ENCODE measurements around the gene GPSM3. TPM values are rescaled to one million over a fixed set of nuclear protein-coding genes. Genes with fewer than 3 reads are reported as not detected.

GPSM3 gene
- total and polyA plus RNA-seq, 2 of the 13 experiments (the other 11 are each of a cell fraction or from before 2014, with no cell fraction given): 0.18 to 6.2 TPM

DNA sequence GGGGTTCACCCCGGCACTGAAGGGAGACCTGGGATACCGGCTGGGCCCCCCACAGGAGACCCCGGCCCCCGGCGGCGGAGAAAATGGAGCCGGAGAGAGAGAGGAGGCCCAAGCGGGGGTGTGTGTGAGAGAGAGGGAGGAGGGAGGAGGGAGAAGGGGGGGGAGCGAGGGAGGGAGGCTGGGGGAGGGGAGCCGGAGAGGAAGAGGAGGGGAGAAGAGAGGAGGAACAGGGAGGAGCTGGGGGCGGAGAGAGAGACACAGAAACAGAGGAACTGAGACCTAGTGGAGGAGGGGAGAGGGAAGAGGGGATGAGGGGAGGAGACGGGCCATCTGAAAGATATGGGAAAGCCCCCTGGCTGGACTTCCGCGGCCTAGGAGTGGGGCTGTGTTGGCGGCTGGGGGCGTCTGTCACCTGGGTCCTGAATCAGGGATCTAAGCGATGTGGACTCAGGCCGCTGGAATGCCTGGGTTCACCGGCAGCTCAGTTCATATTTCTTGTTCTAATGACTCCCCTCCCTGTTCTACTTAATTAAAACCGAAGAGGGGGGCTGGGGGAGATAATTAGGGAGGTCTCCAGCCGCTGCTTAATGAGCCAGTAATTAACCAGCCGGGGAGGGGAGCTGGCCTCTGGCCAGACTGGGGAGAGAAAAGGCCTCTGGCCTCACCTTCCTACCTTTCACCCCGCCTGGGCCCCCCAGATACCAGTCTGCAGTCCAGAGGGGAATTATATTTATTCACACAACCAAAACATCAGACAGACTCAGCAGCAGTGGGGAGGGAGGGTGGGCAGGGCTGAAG is 2.2 kb downstream of the GPSM3 start, which contains the start of gene PBX2 (continued):
- TF ChIP-seq SIN3B (IDR thresholded peaks at IDR 0.05; ENCODE audit: low read length) (no peak), ERF (CRISPR knock-in tag; IDR thresholded peaks at IDR 0.05) (peak; percentile 36; the same call in 1 of the 2 replicates), KLF9 (CRISPR knock-in tag; IDR thresholded peaks at IDR 0.05; ENCODE audit: low read depth) (0 out of 2 replicates have a peak, but pooled peaks have one; percentile 43), MATR3 (CRISPR knock-in tag; IDR thresholded peaks at IDR 0.05) (no peak), ZNF720 (CRISPR knock-in tag; IDR thresholded peaks at IDR 0.05) (no peak), ZNF614 (CRISPR knock-in tag; IDR thresholded peaks at IDR 0.05; ENCODE audit: borderline replicate concordance) (no peak; the same call in 1 of the 2 replicates), ZFX (CRISPR knock-in tag; IDR thresholded peaks at IDR 0.05; ENCODE audit: low read depth) (peak; percentile 93), ZNF331 (CRISPR knock-in tag; IDR thresholded peaks at IDR 0.05) (no peak), MLLT10 (CRISPR knock-in tag; IDR thresholded peaks at IDR 0.05) (no peak), ZSCAN9 (CRISPR knock-in tag; IDR thresholded peaks at IDR 0.05; ENCODE audit: borderline replicate concordance) (no peak), ATF7 (IDR thresholded peaks at IDR 0.05) (no peak), ATF7 (CRISPR knock-in tag; IDR thresholded peaks at IDR 0.05) (0 out of 2 replicates have a peak, but pooled peaks have one; percentile 18), ZNF335 (CRISPR knock-in tag; IDR thresholded peaks at IDR 0.05) (no peak), ZNF282 (IDR thresholded peaks at IDR 0.05; ENCODE audit: partially characterized antibody) (no peak), MTA1 (CRISPR knock-in tag; IDR thresholded peaks at IDR 0.05; ENCODE audit: borderline replicate concordance) (peak; percentile 45; the same call in 1 of the 2 replicates), CAMTA2 (CRISPR knock-in tag; IDR thresholded peaks at IDR 0.05; ENCODE audit: borderline replicate concordance) (0 out of 2 replicates have a peak, but pooled peaks have one; percentile 20), ZNF605 (CRISPR knock-in tag; IDR thresholded peaks at IDR 0.05) (no peak), PHF5A (CRISPR knock-in tag; IDR thresholded peaks at IDR 0.05; ENCODE audit: low read depth, unreplicated experiment) (no peak), SAFB2 (CRISPR knock-in tag; IDR thresholded peaks at IDR 0.05; ENCODE audit: borderline replicate concordance, low read depth) (no peak), ZNF572 (CRISPR knock-in tag; IDR thresholded peaks at IDR 0.05) (no peak)
- TF ChIP-seq, protein P1, sequence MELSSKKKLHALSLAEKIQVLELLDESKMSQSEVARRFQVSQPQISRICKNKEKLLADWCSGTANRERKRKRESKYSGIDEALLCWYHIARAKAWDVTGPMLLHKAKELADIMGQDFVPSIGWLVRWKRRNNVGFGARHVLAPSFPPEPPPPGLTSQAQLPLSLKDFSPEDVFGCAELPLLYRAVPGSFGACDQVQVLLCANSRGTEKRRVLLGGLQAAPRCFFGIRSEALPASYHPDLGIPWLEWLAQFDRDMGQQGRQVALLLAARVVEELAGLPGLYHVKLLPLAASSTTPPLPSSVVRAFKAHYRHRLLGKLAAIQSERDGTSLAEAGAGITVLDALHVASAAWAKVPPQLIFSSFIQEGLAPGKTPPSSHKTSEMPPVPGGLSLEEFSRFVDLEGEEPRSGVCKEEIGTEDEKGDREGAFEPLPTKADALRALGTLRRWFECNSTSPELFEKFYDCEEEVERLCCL (CRISPR knock-in tag; IDR thresholded peaks at IDR 0.05; ENCODE audit: borderline replicate concordance): no peak
- TF ChIP-seq, protein P2, sequence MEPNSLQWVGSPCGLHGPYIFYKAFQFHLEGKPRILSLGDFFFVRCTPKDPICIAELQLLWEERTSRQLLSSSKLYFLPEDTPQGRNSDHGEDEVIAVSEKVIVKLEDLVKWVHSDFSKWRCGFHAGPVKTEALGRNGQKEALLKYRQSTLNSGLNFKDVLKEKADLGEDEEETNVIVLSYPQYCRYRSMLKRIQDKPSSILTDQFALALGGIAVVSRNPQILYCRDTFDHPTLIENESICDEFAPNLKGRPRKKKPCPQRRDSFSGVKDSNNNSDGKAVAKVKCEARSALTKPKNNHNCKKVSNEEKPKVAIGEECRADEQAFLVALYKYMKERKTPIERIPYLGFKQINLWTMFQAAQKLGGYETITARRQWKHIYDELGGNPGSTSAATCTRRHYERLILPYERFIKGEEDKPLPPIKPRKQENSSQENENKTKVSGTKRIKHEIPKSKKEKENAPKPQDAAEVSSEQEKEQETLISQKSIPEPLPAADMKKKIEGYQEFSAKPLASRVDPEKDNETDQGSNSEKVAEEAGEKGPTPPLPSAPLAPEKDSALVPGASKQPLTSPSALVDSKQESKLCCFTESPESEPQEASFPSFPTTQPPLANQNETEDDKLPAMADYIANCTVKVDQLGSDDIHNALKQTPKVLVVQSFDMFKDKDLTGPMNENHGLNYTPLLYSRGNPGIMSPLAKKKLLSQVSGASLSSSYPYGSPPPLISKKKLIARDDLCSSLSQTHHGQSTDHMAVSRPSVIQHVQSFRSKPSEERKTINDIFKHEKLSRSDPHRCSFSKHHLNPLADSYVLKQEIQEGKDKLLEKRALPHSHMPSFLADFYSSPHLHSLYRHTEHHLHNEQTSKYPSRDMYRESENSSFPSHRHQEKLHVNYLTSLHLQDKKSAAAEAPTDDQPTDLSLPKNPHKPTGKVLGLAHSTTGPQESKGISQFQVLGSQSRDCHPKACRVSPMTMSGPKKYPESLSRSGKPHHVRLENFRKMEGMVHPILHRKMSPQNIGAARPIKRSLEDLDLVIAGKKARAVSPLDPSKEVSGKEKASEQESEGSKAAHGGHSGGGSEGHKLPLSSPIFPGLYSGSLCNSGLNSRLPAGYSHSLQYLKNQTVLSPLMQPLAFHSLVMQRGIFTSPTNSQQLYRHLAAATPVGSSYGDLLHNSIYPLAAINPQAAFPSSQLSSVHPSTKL (CRISPR knock-in tag; IDR thresholded peaks at IDR 0.05): peak; percentile 33; the same call in 1 of the 2 replicates
- TF ChIP-seq, protein P3, sequence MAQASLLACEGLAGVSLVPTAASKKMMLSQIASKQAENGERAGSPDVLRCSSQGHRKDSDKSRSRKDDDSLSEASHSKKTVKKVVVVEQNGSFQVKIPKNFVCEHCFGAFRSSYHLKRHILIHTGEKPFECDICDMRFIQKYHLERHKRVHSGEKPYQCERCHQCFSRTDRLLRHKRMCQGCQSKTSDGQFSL (CRISPR knock-in tag; IDR thresholded peaks at IDR 0.05): 0 out of 2 replicates have a peak, but pooled peaks have one; percentile 10
- TF ChIP-seq, protein P4, sequence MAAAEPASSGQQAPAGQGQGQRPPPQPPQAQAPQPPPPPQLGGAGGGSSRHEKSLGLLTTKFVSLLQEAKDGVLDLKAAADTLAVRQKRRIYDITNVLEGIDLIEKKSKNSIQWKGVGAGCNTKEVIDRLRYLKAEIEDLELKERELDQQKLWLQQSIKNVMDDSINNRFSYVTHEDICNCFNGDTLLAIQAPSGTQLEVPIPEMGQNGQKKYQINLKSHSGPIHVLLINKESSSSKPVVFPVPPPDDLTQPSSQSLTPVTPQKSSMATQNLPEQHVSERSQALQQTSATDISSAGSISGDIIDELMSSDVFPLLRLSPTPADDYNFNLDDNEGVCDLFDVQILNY (CRISPR knock-in tag; conservative IDR thresholded peaks at IDR 0.05): no peak
